GM12873 (cell line): ENCODE measurements around the gene EIF4G3.

Experiments used
- CTCF ChIP-seq: IDR thresholded peaks from 2 replicates; pipeline ENCODE4 v1.5.1; 2012; ENCODE audit warnings: low read depth, mild to moderate bottlenecking, moderate library complexity, low read length, control low read depth; ENCODE audit not compliant: insufficient read depth; ENCODE audit errors: missing control alignments

The EIF4G3 gene

GRCh38 chr1:21035794-21036193, 140.9 kb downstream of the EIF4G3 start:
- TF ChIP-seq CTCF: no peak

GRCh38 chr1:21034725-21035628, 141.7 kb downstream of the EIF4G3 start:
- no peak for TF ChIP-seq CTCF

GRCh38 chr1:21032741-21033140, 144.0 kb downstream of the EIF4G3 start:
- no peak for TF ChIP-seq CTCF

GRCh38 chr1:21030181-21030580, 146.5 kb downstream of the EIF4G3 start:
- TF ChIP-seq CTCF: no peak

GRCh38 chr1:21028520-21029145, 148.1 kb downstream of the EIF4G3 start:
- TF ChIP-seq CTCF: no peak

GRCh38 chr1:21027805-21028204, 148.9 kb downstream of the EIF4G3 start:
- no peak for TF ChIP-seq CTCF

- TF ChIP-seq CTCF: no peak
These were observed 151.8 kb downstream of the EIF4G3 start for GRCh38 chr1:21024918-21025317.
